Muscle of leg (tissue), 11 donors: Measurements from ENCODE around the gene GPD1. TPM values are rescaled to one million over a fixed set of nuclear protein-coding genes. Genes with fewer than 3 reads are reported as not detected.
"Not testable (repeated sequence)": the region's sequence is repeated elsewhere in the genome, so short reads cannot be mapped to it uniquely, and the experiment has no call there.

ENCODE experiments used
- DNase-seq: peaks from one replicate; pipeline ENCODE4 v3.0.0; 2013
- H3K27ac ChIP-seq: one replicate; pipeline ENCODE4 v1.5.1; 2013; ENCODE audit warnings: mild to moderate bottlenecking, low read length, control low read depth
- H3K27me3 ChIP-seq: one replicate; pipeline ENCODE4 v1.6.1; 2013; ENCODE audit warnings: low read length; ENCODE audit not compliant: control insufficient read depth, insufficient read depth
- H3K36me3 ChIP-seq: one replicate; pipeline ENCODE4 v1.6.1; 2013; ENCODE audit warnings: low read length; ENCODE audit not compliant: control insufficient read depth, insufficient read depth
- H3K4me1 ChIP-seq: one replicate; pipeline ENCODE4 v1.6.1; 2013; ENCODE audit warnings: low read length; ENCODE audit not compliant: control insufficient read depth, insufficient read depth
- H3K4me3 ChIP-seq: one replicate; pipeline ENCODE4 v1.5.1; 2013; ENCODE audit warnings: low read length, control low read depth
- H3K9me3 ChIP-seq: replicated peaks from 2 replicates; pipeline ENCODE4 v1.6.1; 2013; ENCODE audit warnings: low read depth, low read length; ENCODE audit not compliant: control insufficient read depth
- WGBS: methylation state at CpG from one replicate; pipeline ENCODE4 v1.1.5; 2013; ENCODE audit warnings: missing lambda C conversion rate; ENCODE audit not compliant: insufficient coverage; 5-methylcytosine and 5-hydroxymethylcytosine counted together
- polyA plus RNA-seq, 8 donors: library from polyadenylated mRNA; unstranded; fragments of 120-200 nt; gene quantifications; one replicate each; pipeline versions ENCODE4 v1.2.1 to v1.2.3, GENCODE V29; 2013; ENCODE audit warnings: inconsistent platforms in 1 of 8, low replicate concordance in 1 of 8; ENCODE audit not compliant: insufficient read length in 8 of 8, insufficient read depth in 1 of 8
- total RNA-seq: library from RNA; stranded (reverse); fragments of 120-200 nt; gene quantifications from one replicate; pipeline ENCODE4 v1.2.4, GENCODE V29; 2013

Gene GPD1
- total and polyA plus RNA-seq, 9 donors: 23.6 to 70.2 (median 56.3) TPM

DNA sequence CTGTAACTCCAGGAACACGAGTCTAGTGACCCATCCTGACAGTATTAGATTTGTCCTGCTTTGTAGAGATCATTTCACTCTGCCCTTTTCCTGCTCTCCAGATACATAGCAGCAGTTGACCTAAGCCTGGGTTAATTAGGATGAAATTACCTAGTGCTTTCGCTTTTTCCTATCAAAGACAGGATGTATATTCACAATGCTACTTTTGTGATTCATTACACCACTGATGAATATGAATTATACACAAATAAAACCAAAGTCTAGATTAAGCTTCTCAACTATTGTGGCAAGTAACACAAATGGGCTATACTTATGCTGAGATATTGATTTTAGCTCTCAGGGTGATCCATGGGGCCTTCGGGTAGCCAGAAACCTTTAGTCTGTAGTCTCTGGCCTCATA, 45.5 kb downstream of the GPD1 start:
- Histone ChIP-seq H3K27me3 (no peaks in the 10 kb centered on the region), H3K36me3 (peaks cover 2% of the 10 kb centered on the region), H3K27ac (no peak overlapping the region), H3K9me3 (no peaks in the 10 kb centered on the region), H3K4me3 (no peak overlapping the region), H3K4me1 (no peaks in the 10 kb centered on the region)
- WGBS: no CpG with 5 or more reads among the region's 3 CpGs
- DNase-seq: no peak

DNA sequence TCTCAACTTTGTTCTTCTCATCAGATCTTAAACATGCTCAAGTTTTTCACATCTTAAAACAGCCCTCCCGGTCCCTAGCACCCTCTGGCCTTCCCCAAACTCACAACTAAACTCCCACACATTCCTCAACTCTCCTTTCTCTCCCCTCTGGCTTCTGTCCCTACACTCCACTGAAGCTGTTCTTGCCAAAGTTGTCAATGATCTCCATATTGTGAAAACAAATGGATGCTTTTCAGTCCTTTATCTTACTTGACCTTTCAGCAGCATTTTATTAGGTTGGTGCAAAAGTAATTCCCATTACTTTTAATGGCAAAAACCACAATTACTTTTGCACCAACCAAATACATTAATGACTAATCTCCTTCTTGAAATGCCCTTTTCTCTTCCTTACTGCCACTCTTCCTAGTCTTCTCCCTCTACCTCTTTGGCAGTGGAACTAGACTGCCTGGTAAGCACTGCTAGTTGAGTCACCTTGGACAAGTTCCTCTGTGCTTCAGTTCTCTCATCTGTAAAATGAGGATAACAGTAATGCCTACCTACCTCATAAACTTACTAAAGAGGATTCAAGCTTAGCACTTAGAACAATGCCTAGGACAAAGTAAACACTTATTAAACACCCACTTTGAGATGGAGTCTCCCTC, 47.4 kb downstream of the GPD1 start:
- Histone ChIP-seq H3K4me3 (no peak overlapping the region), H3K4me1 (no peaks in the 10 kb centered on the region), H3K36me3 (peaks cover 2% of the 10 kb centered on the region), H3K9me3 (no peaks in the 10 kb centered on the region), H3K27me3 (no peaks in the 10 kb centered on the region), H3K27ac (no peak overlapping the region)
- WGBS: 53% methylated on average over 1 of the region's 1 CpG
- no peak for DNase-seq

DNA sequence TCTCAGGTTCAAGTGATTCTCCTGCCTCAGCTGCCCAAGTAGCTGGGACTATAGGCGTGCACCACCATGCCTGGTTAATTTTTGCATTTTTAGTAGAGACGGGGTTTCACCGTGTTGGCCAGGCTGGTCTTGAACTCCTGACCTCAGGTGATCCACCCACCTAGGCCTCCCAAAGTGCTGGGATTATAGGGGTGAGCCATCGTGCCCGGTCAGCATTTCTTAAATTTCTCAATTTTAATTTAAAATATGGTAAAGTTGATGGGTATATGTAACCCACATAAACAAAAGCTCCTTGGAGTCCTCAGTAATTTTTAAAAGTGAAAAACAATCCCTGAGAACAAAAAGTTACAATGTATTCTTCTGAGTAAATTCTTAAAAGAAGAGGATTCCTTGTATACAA, 51.1 kb downstream of the GPD1 start:
- not testable (repeated sequence) for H3K27ac ChIP-seq, H3K9me3 ChIP-seq, DNase-seq, H3K36me3 ChIP-seq, H3K4me1 ChIP-seq, H3K4me3 ChIP-seq, H3K27me3 ChIP-seq
- WGBS: no CpG with 5 or more reads among the region's 5 CpGs

DNA sequence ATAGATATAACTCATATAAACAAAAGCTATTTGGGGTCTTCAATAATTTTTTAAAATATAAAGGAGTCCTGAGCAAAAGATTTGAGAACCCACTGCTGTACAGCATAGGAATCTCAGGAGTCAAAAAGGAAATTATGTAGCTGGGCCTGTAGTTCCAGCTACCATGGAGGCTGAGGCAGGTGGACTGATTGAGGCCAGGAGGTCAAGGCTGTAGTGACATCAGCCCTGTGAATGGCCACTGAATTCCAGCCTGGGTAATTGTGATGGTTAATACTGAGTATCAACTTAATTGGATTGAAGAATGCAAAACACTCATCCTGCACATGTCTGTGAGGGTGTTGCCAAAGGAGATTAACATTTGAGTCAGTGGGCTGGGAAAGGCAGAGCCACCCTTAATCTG, 52.8 kb downstream of the GPD1 start:
- no peaks in the 10 kb centered on the region for H3K27me3 ChIP-seq
- DNase-seq: no peak

DNA sequence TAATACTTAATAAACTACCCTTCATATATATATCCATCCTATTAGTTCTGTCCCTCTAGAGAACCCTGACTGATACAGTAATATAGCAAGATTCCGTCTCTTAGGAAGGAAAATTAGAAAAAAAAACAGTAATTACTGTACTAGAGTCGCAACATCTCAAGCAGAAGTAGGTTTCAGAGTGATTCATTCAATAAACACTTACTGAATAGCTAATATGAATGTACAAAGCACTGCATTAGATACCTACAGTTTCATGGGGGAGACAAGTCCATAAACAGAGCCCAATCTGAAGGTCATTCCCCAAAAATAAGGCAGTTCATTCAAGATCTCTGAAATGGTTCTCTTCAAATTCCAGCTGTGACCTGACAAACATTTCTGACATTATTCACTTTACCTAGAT, 53.5 kb downstream of the GPD1 start:
- Histone ChIP-seq H3K27me3 (no peaks in the 10 kb centered on the region), H3K36me3 (peaks cover 5% of the 10 kb centered on the region), H3K9me3 (no peaks in the 10 kb centered on the region), H3K4me1 (no peaks in the 10 kb centered on the region), H3K4me3 (no peak overlapping the region), H3K27ac (no peak overlapping the region)
- no peak for DNase-seq
- no CpG with 5 or more reads among the region's 2 CpGs for WGBS

More for the DNA sequence above, 52.8 kb downstream of the GPD1 start:
- Histone ChIP-seq H3K9me3 (no peaks in the 10 kb centered on the region), H3K4me1 (no peaks in the 10 kb centered on the region), H3K36me3 (peaks cover 5% of the 10 kb centered on the region), H3K4me3 (no peak overlapping the region), H3K27ac (no peak overlapping the region)

DNA sequence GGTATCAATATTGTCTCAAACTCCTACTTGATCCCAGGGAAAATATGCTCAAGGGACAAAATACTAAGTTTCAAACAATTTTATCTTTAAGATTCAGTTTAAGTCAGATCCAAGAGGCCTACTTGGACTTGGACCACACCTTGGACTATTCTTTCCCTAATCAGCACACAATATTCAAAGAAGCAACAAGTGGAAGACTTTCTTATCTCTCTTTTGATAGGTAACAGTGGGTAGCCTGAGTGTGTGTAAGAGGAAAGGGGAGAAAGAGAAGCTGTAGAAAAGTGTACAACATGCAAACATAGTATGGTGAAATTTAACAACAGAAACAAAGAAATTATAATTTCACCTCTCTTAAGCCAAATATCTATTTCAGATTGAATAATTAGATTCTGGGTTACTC, 56.8 kb downstream of the GPD1 start:
- H3K27ac ChIP-seq: no peak overlapping the region
- H3K27me3 ChIP-seq: no peaks in the 10 kb centered on the region
- DNase-seq: no peak
- H3K4me3 ChIP-seq: no peak overlapping the region
- no peaks in the 10 kb centered on the region for H3K4me1 ChIP-seq
- no peaks in the 10 kb centered on the region for H3K9me3 ChIP-seq
- H3K36me3 ChIP-seq: peaks cover 3% of the 10 kb centered on the region

Other genes starting within 250 kb of the GPD1 start
- 3.6 TPM for gene FAIM2, start 200.1 kb upstream of the GPD1 start, total RNA-seq
- gene FAIM2, start 200.1 kb upstream of the GPD1 start, polyA plus RNA-seq: 10 to 100 TPM in 3 of 8 donors, 1 to 10 TPM in 5; 6.5 to 16.1 (median 8.4) TPM
- gene AQP2, start 153.3 kb upstream of the GPD1 start, total RNA-seq: not detected
- gene AQP2, start 153.3 kb upstream of the GPD1 start, polyA plus RNA-seq: under 1 TPM in 2 of 8 donors, not detected in 6; 0.05 to 0.09 TPM
- gene AQP5, start 142.1 kb upstream of the GPD1 start, total RNA-seq: 0.71 TPM
- 1 to 10 TPM in 1 of 8 donors, under 1 TPM in 7; 0.23 to 1.1 (median 0.55) TPM for gene AQP5, start 142.1 kb upstream of the GPD1 start, polyA plus RNA-seq
- 0.13 TPM for gene AQP6, start 131.1 kb upstream of the GPD1 start, total RNA-seq
- gene AQP6, start 131.1 kb upstream of the GPD1 start, polyA plus RNA-seq: under 1 TPM; 0.09 to 0.31 (median 0.15) TPM
- gene RACGAP1, start 78.5 kb upstream of the GPD1 start, total RNA-seq: 27.0 TPM
- gene RACGAP1, start 78.5 kb upstream of the GPD1 start, polyA plus RNA-seq: 10 to 100 TPM; 21.3 to 40.7 (median 30.1) TPM
- gene ASIC1, start 46.4 kb upstream of the GPD1 start, total RNA-seq: 3.5 TPM
- gene ASIC1, start 46.4 kb upstream of the GPD1 start, polyA plus RNA-seq: 10 to 100 TPM in 5 of 8 donors, 1 to 10 TPM in 3; 8.0 to 12.3 (median 11.0) TPM
- gene SMARCD1, start 18.7 kb upstream of the GPD1 start, total RNA-seq: 25.1 TPM
- 10 to 100 TPM; 48.6 to 67.0 (median 54.9) TPM for gene SMARCD1, start 18.7 kb upstream of the GPD1 start, polyA plus RNA-seq
- 58.6 TPM for gene COX14, start 8.2 kb downstream of the GPD1 start, total RNA-seq
- gene COX14, start 8.2 kb downstream of the GPD1 start, polyA plus RNA-seq: 10 to 100 TPM; 27.1 to 55.0 (median 35.7) TPM
- 35.9 TPM for gene CERS5, start 63.4 kb downstream of the GPD1 start, total RNA-seq
- gene CERS5, start 63.4 kb downstream of the GPD1 start, polyA plus RNA-seq: 10 to 100 TPM; 33.5 to 52.6 (median 43.9) TPM
- 98.6 TPM for gene LIMA1, start 179.5 kb downstream of the GPD1 start, total RNA-seq
- gene LIMA1, start 179.5 kb downstream of the GPD1 start, polyA plus RNA-seq: 100 to 1,000 TPM in 5 of 8 donors, 10 to 100 TPM in 3; 89.5 to 125 (median 101) TPM